ENCODE results near the gene FANCD2.
A peak's percentile ranks its signal among the peaks of the same experiment; 100 is the strongest.

Gene FANCD2

GRCh38 chr3:10026084-10026890 is at the start of gene FANCD2:
Gene FANCD2 (plus strand): TSS chr3:10026437. CDS start chr3:10028658, 2,221 bp downstream.
- peaks cover 20% of the 10 kb centered on the region for H3K4me1 Mint-ChIP-seq
- peak within 1 kb of the TSS; percentile 89 for H3K4me3 Mint-ChIP-seq
- peak within 1 kb of the TSS; percentile 98 for H3K27ac Mint-ChIP-seq
- H3K36me3 Mint-ChIP-seq = peaks cover 81% of the 10 kb centered on the region
- no peaks in the 10 kb centered on the region for H3K9me3 Mint-ChIP-seq
- peak; percentile 96 to 97 for DNase-seq (ENCODE audit: low spot score in 2 of 2)
- ATAC-seq = peak; percentile 98

- ATAC-seq = peak; percentile 100
- peaks cover 29% of the 10 kb centered on the region for H3K4me1 Mint-ChIP-seq
- peak overlapping the region; percentile 95 for H3K27ac Mint-ChIP-seq
Measured at GRCh38 chr3:9976721-9977709, 49.2 kb upstream of the FANCD2 start.

DNA sequence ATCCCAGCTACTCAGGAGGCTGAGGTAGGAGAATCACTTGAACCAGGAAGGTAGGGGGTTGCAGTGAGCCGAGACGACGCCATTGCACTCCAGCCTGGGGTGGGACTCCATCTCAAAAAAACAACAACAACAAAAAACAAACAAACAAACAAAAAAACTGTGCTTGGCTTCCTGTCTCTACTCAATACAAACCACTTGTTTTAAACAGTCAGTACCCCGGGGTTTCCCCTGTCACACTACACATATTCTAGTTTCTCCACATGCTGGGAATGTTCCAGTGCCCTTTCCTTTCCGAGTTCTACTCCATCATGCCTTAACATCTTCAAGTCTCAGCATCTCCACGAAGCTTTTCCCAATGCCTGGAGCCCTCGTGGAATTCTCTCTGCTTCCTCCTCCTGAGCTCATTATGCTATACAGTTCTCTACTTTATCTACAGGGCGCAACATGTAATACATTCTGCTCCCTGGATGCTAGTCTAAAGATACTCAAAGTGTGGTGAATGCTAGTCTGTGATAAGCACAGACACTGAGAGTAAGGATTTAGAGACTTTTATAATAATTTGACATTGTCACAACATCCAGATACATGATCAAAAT is 47.4 kb upstream of the FANCD2 start:
- DNase-seq (ENCODE audit: low spot score in 2 of 2) (no peak), ATAC-seq (no peak)
- H3K36me3 Mint-ChIP-seq = peaks cover 99% of the 10 kb centered on the region
- no peak overlapping the region for H3K4me3 Mint-ChIP-seq
- H3K27ac Mint-ChIP-seq = peak overlapping the region; percentile 95
- peaks cover 29% of the 10 kb centered on the region for H3K4me1 Mint-ChIP-seq
- H3K9me3 Mint-ChIP-seq = no peaks in the 10 kb centered on the region

More at GRCh38 chr3:9976721-9977709, 49.2 kb upstream of the FANCD2 start:
- peak; percentile 17 to 64 for DNase-seq (ENCODE audit: low spot score in 2 of 2)
- Mint-ChIP-seq H3K4me3 (peak overlapping the region; percentile 49), H3K36me3 (peaks cover 100% of the 10 kb centered on the region), H3K9me3 (no peaks in the 10 kb centered on the region)

DNA sequence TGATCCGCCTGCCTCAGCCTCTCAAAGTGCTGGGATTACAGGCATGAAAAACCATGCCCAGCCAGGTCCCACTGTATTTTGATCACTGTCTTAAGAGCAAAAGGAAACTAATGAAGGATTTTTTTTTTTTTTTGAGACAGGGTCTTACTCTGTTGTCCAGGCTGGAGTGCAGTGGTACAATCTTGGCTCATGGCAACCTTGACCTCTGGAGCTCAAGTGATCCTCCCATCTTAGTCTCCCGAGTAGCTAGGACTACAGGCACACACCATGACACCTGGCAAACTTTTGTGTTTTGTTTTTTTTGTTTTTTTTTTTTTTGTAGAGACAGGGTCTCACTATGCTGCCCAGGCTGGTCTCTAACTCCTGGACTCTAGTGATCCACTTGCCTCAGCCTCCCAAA is 46.0 kb upstream of the FANCD2 start:
- Mint-ChIP-seq H3K36me3 (peaks cover 92% of the 10 kb centered on the region), H3K4me1 (peaks cover 29% of the 10 kb centered on the region), H3K9me3 (no peaks in the 10 kb centered on the region), H3K4me3 (no peak overlapping the region), H3K27ac (no peak overlapping the region)
- no peak for ATAC-seq
- DNase-seq (ENCODE audit: low spot score in 2 of 2) = no peak

- no peak for DNase-seq (ENCODE audit: low spot score in 2 of 2)
- H3K36me3 Mint-ChIP-seq = peaks cover 83% of the 10 kb centered on the region
Measured at GRCh38 chr3:9986230-9986725, 40.0 kb upstream of the FANCD2 start.

GRCh38 chr3:9994086-9994844 is 32.0 kb upstream of the FANCD2 start:
- DNase-seq (ENCODE audit: low spot score in 2 of 2) (no peak), ATAC-seq (no peak)
- H3K4me3 Mint-ChIP-seq = no peak overlapping the region
- H3K36me3 Mint-ChIP-seq = peaks cover 98% of the 10 kb centered on the region
- H3K4me1 Mint-ChIP-seq = no peaks in the 10 kb centered on the region
- H3K9me3 Mint-ChIP-seq = no peaks in the 10 kb centered on the region
- H3K27ac Mint-ChIP-seq = no peak overlapping the region

More at GRCh38 chr3:9986230-9986725, 40.0 kb upstream of the FANCD2 start:
- Mint-ChIP-seq H3K9me3 (no peaks in the 10 kb centered on the region), H3K27ac (peak overlapping the region; percentile 99), H3K4me3 (peak overlapping the region; percentile 98), H3K4me1 (no peaks in the 10 kb centered on the region)
- peak; percentile 54 for ATAC-seq

- DNase-seq (ENCODE audit: low spot score in 2 of 2) (no peak), ATAC-seq (no peak)
- Mint-ChIP-seq H3K4me1 (no peaks in the 10 kb centered on the region), H3K4me3 (no peak overlapping the region), H3K9me3 (no peaks in the 10 kb centered on the region), H3K36me3 (peaks cover 77% of the 10 kb centered on the region), H3K27ac (no peak overlapping the region)
Measured at GRCh38 chr3:10000686-10001085, 25.6 kb upstream of the FANCD2 start.

DNA sequence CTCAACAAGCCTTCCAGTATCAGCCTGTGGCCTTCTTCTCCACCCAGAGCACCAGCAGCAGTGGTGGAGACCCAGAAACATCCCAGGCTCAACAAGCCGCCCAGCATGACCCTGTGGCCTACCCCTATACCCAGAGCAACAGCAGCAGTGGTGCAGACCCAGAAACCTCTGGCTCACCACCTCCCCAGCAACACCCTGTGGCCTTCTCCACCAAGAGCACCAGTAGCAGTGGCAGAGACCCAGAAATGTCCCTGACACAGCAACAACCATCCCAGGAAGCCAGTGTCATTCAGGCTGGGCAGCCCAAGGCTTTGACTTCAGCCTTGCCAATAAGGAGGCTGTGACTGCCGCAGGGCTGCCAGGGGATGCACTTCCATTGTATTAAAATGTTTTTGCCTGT is 23.3 kb upstream of the FANCD2 start:
- no peaks in the 10 kb centered on the region for H3K9me3 Mint-ChIP-seq
- H3K27ac Mint-ChIP-seq = no peak overlapping the region
- H3K4me1 Mint-ChIP-seq = no peaks in the 10 kb centered on the region
- ATAC-seq = no peak
- no peak for DNase-seq (ENCODE audit: low spot score in 2 of 2)
- H3K4me3 Mint-ChIP-seq = no peak overlapping the region
- H3K36me3 Mint-ChIP-seq = peaks cover 61% of the 10 kb centered on the region

- ATAC-seq (no peak), DNase-seq (ENCODE audit: low spot score in 2 of 2) (no peak)
- H3K36me3 Mint-ChIP-seq = peaks cover 45% of the 10 kb centered on the region
- H3K4me3 Mint-ChIP-seq = no peak overlapping the region
- no peaks in the 10 kb centered on the region for H3K4me1 Mint-ChIP-seq
- no peaks in the 10 kb centered on the region for H3K9me3 Mint-ChIP-seq
- no peak overlapping the region for H3K27ac Mint-ChIP-seq
Measured at GRCh38 chr3:10004506-10004905, 21.7 kb upstream of the FANCD2 start.

DNA sequence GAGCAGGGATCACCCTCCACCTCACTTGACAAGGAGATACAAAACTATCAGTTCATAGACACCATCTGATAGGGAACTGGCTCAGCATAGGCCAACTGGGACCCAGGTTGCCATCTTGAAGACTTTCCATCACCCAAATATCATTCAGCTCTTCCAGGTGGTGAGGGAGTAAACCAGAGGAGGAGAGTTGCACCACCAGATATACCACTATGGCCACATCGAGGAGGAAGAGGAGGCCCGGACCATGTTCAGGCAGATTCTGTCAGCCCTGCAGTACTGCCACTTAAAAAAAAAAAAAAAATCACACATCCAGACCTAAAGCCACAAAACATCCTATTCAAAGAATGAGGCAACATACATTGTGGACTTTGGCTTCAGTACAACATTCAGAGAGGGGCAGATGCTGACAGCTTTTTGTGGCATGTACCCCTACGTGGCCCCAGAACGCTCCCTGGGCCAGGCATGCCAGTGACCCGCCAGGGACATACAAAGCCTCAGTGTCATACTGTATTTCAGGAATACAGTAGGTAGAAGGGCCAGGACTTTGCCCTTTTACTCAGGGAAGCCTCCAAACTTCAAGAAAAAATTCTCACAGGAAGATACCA is 21.2 kb upstream of the FANCD2 start:
- Mint-ChIP-seq H3K27ac (no peak overlapping the region), H3K4me1 (peaks cover 4% of the 10 kb centered on the region), H3K36me3 (peaks cover 40% of the 10 kb centered on the region), H3K4me3 (no peak overlapping the region), H3K9me3 (no peaks in the 10 kb centered on the region)
- ATAC-seq (no peak), DNase-seq (ENCODE audit: low spot score in 2 of 2) (no peak)

DNA sequence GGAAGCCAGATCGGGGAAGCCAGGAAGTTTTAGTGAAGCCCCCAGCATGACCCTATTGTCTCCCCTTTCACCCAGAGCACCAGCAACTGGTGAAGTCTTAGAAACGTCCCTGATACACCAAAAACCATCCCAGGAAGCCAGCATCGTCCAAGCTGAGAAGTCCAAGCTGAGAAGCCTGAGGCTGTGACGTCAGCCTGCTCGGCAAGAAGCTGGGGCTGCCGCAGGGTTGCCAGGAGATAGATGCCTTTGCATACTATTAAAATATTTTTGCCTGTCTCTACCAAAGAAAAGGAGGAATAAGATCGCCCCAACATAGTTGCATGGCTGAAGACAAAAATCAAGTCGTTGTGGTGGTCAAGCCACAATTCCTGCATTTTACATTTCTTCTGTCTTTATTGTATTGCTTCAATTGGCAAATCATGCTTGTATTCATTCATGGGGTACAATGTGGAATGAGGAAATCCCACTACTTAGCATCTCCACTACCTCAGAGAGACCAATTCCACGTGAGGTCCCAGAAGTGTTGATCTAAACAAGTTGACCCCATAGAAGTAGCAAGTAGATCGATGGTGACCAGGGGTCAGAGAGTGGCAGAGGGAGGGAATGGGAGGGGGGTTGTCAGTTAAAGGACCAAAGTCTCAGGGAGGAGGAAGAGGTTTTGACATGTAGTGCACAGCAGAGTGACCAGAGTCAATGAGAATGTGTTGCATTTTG is 20.0 kb upstream of the FANCD2 start:
- ATAC-seq (no peak), DNase-seq (ENCODE audit: low spot score in 2 of 2) (no peak)
- Mint-ChIP-seq H3K36me3 (peaks cover 28% of the 10 kb centered on the region), H3K27ac (no peak overlapping the region), H3K4me1 (peaks cover 10% of the 10 kb centered on the region), H3K4me3 (no peak overlapping the region), H3K9me3 (no peaks in the 10 kb centered on the region)

- Mint-ChIP-seq H3K9me3 (no peaks in the 10 kb centered on the region), H3K4me1 (peaks cover 11% of the 10 kb centered on the region), H3K27ac (no peak overlapping the region), H3K4me3 (no peak overlapping the region), H3K36me3 (peaks cover 23% of the 10 kb centered on the region)
- ATAC-seq = no peak
- DNase-seq (ENCODE audit: low spot score in 2 of 2) = no peak
Measured at GRCh38 chr3:10006762-10007090, 19.5 kb upstream of the FANCD2 start.

DNA sequence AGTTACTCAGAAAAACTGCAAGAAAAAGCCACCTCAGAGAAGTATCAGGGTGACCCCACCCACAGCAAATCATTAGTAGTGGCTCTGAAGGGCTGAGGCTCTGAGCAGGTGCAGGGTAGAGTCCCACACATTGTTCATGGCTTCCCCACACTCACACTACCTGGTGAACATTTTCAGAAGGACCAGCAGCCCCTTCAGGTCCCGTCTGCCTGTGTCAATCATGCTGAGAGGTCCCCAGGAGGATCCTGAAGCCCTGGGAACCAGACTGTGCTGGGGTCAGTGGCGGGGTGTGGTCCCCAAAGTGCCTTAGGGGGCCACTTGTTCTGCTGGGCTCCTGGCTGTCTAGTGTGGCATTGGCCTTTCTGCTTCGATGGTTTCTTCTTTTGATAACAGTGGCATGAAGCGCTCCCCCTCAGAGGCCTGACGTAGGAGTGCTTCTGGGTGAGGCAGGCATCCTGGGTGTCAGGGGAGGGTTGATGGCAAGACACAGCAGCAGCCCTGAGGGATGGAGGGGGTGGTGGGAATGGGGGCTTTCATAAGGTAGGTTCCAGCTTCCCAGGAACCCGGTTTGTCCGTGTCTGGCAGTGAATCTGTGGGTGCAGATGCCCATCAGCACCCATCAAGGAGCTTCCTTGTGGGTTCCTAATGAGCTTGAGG is 19.0 kb upstream of the FANCD2 start:
- DNase-seq (ENCODE audit: low spot score in 2 of 2) (no peak), ATAC-seq (no peak)
- peaks cover 17% of the 10 kb centered on the region for H3K4me1 Mint-ChIP-seq
- no peaks in the 10 kb centered on the region for H3K9me3 Mint-ChIP-seq
- no peak overlapping the region for H3K27ac Mint-ChIP-seq
- H3K36me3 Mint-ChIP-seq = peaks cover 18% of the 10 kb centered on the region
- no peak overlapping the region for H3K4me3 Mint-ChIP-seq

Data from stimulated activated effector memory CD8-positive, alpha-beta T cell treated with anti-CD3 and anti-CD28 coated beads, Interleukin-12 subunit alpha, Interleukin-12 subunit beta, amount 100 ng/mL, for 72 hours (primary cell).